Forelimb muscle (tissue), 1 donor: ENCODE data around the gene CCDC85C. TPM values are rescaled to one million over a fixed set of nuclear protein-coding genes. Genes with fewer than 3 reads are reported as not detected.

Experiments
- polyA plus RNA-seq: library from polyadenylated mRNA; unstranded; fragments of 120-200 nt; gene quantifications from one replicate; pipeline ENCODE4 v1.2.1, GENCODE V29; 2013; ENCODE audit not compliant: insufficient read length

CCDC85C gene
- polyA plus RNA-seq, 1 donor = 3.9 TPM

Other genes starting within 250 kb of the CCDC85C start
- gene SETD3, start 123.3 kb downstream of the CCDC85C start, polyA plus RNA-seq = 75.6 TPM
- 29.1 TPM for gene CCNK, start 122.8 kb downstream of the CCDC85C start, polyA plus RNA-seq
- gene HHIPL1, start 40.9 kb upstream of the CCDC85C start, polyA plus RNA-seq = 1.8 TPM
- 4.7 TPM for gene CYP46A1, start 80.1 kb upstream of the CCDC85C start, polyA plus RNA-seq
- 39.5 TPM for gene EML1, start 189.2 kb upstream of the CCDC85C start, polyA plus RNA-seq